RCC 7860 (cell line): ENCODE results near the gene XKR3.
"Not testable (repeated sequence)": the region's sequence is repeated elsewhere in the genome, so short reads cannot be mapped to it uniquely, and the experiment has no call there.

Source experiments
- DNase-seq: peaks from one replicate; pipeline ENCODE4 v3.0.0-alpha.2; 2015; ENCODE audit warnings: low spot score
- FAIRE-seq: peaks from 2 replicates; lab custom pipeline; 2012; peaks lifted over from hg19 to GRCh38; lab: Jason Lieb, UNC

Gene XKR3

GRCh38 chr22:16749282-16749681 lies 75.9 kb downstream of the XKR3 start:
- FAIRE-seq = not testable (repeated sequence)

GRCh38 chr22:16748160-16748929 lies 76.9 kb downstream of the XKR3 start:
- DNase-seq, FAIRE-seq: not testable (repeated sequence)

More at GRCh38 chr22:16749282-16749681, 75.9 kb downstream of the XKR3 start:
- not testable (repeated sequence) for DNase-seq

DNA sequence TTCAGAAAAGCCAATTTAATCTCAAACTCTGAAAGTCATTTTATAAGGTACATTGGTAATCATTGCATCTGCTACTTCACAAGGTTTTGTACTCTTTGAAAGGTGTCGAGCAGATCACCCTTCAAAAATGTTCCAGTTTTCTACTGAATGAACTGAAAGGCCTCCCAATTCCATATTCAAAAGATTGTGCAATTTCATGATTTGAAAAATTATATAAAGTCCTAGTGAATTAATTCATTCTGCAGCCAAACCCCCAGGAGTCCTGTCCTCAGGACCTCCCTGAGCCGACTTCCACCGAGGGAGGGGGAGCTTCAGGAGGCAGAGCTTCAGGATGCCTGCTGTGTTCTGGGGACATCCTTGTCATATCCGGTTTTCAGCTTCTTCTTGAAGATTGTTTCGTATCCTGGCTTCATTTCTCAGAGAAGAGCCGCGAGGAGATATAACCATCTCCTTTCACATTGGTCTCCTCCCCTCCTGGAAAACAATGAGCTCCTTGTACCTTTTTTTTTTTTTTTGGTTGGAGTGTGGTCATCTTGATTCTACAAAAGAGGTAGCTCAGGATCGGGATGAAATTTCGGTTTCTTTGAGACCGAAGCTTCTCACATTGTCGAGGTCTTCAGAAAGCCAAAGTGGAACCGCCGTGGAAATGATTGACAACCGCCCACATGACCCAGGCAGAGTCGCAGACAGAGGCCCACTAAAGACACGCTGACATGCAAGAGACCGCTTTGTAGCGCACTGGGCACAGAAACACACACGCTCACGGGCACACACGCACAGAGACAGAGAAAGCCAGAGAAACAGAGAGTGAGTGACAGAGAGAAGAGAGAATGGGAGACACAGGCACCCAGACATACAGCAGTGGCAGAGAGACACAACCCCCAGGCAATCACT lies 77.7 kb downstream of the XKR3 start:
- FAIRE-seq, DNase-seq: not testable (repeated sequence)

GRCh38 chr22:16734271-16734670 lies 90.9 kb downstream of the XKR3 start:
- FAIRE-seq, DNase-seq: not testable (repeated sequence)
